MM.1S (cell line): ENCODE measurements around the gene ZBTB5.
A peak's percentile ranks its signal among the peaks of the same experiment; 100 is the strongest.

Source experiments
- DNase-seq: peaks from one replicate; pipeline ENCODE4 v3.0.0-alpha.2; 2015
- H2AFZ ChIP-seq: fragments of 300-600 bp; sonication (generic); 2 replicates; pipeline ENCODE4 v1.6.0; 2016; ENCODE audit warnings: antibody characterized with exemption, low read length
- H3F3A ChIP-seq: fragments of 300-600 bp; sonication (generic); 2 replicates; pipeline ENCODE4 v1.6.1; 2016; ENCODE audit warnings: mild to moderate bottlenecking, antibody characterized with exemption, low read length, moderate library complexity, mixed read lengths; ENCODE audit not compliant: insufficient read depth
- H3K27ac ChIP-seq: fragments of 300-600 bp; sonication (generic); 2 replicates; pipeline ENCODE4 v1.5.1; 2016; ENCODE audit warnings: mild to moderate bottlenecking, low read length
- H3K27me3 ChIP-seq: fragments of 300-600 bp; sonication (generic); replicated peaks from 2 replicates; pipeline ENCODE4 v1.6.0; 2016; ENCODE audit warnings: low read length; ENCODE audit not compliant: insufficient read depth
- H3K36me3 ChIP-seq: fragments of 300-600 bp; sonication (generic); replicated peaks from 2 replicates; pipeline ENCODE4 v1.6.1; 2016; ENCODE audit warnings: mild to moderate bottlenecking, low read length, mixed read lengths; ENCODE audit not compliant: insufficient read depth
- H3K4me1 ChIP-seq: fragments of 300-600 bp; sonication (generic); 2 replicates; pipeline ENCODE4 v1.6.1; 2016; ENCODE audit warnings: low read length, mixed read lengths
- H3K4me2 ChIP-seq: fragments of 300-600 bp; sonication (generic); 2 replicates; pipeline ENCODE4 v1.6.0; 2016; ENCODE audit warnings: low read depth, low read length
- H3K4me3 ChIP-seq: fragments of 300-600 bp; sonication (generic); 2 replicates; pipeline ENCODE4 v1.5.1; 2016; ENCODE audit warnings: low read length, mixed read lengths
- H3K79me2 ChIP-seq: fragments of 300-600 bp; sonication (generic); 2 replicates; pipeline ENCODE4 v1.6.1; 2016; ENCODE audit warnings: mixed run types, low read length, mixed read lengths
- H3K9ac ChIP-seq: fragments of 300-600 bp; sonication (generic); 2 replicates; pipeline ENCODE4 v1.6.1; 2016; ENCODE audit warnings: low read length, mixed read lengths
- H3K9me2 ChIP-seq: fragments of 300-600 bp; sonication (generic); replicated peaks from 2 replicates; pipeline ENCODE4 v1.6.1; 2016; ENCODE audit warnings: mild to moderate bottlenecking, low read length, mixed read lengths; ENCODE audit not compliant: insufficient read depth
- H3K9me3 ChIP-seq: fragments of 300-600 bp; sonication (generic); replicated peaks from 2 replicates; pipeline ENCODE4 v1.6.1; 2016; ENCODE audit warnings: mild to moderate bottlenecking, low read length, mixed read lengths; ENCODE audit not compliant: insufficient read depth
- H4K20me1 ChIP-seq: fragments of 300-600 bp; sonication (generic); 2 replicates; pipeline ENCODE4 v1.6.1; 2016; ENCODE audit warnings: mild to moderate bottlenecking, low read length, moderate library complexity, mixed read lengths; ENCODE audit not compliant: insufficient read depth
- CTCF ChIP-seq: fragments of 300-600 bp; sonication (generic); IDR thresholded peaks from 2 replicates; pipeline ENCODE4 v1.5.1; 2016; ENCODE audit warnings: antibody characterized with exemption, low read length, mixed read lengths
- EZH2 ChIP-seq: fragments of 300-600 bp; sonication (generic); optimal IDR thresholded peaks from 2 replicates; pipeline ENCODE3; 2017; ENCODE audit warnings: low read depth, mild to moderate bottlenecking, antibody characterized with exemption, low read length, mixed read lengths
- EZH2phosphoT487 ChIP-seq: fragments of 300-600 bp; sonication (generic); IDR thresholded peaks from 2 replicates; pipeline ENCODE4 v1.6.1; 2018; ENCODE audit warnings: antibody characterized with exemption, low read length

ZBTB5 gene

GRCh38 chr9:37441776-37442370 is 23.4 kb downstream of the ZBTB5 start:
- no peak overlapping the region for H3K4me3 ChIP-seq
- H3K36me3 ChIP-seq: peaks cover 5% of the 10 kb centered on the region; the same call in 1 of the 2 replicates
- H3K4me2 ChIP-seq: no peak overlapping the region
- no peaks in the 10 kb centered on the region for H3K27me3 ChIP-seq
- no peak for TF ChIP-seq EZH2phosphoT487
- no peak for TF ChIP-seq EZH2
- no peak for TF ChIP-seq CTCF
- H3F3A ChIP-seq: 0 out of 2 replicates have a peak, but pooled peaks cover 8% of the 10 kb centered on the region
- no peaks in the 10 kb centered on the region for H3K9me2 ChIP-seq
- no peaks in the 10 kb centered on the region for H3K9me3 ChIP-seq
- DNase-seq: no peak
- H3K4me1 ChIP-seq: peaks cover 25% of the 10 kb centered on the region
- no peak overlapping the region for H2AFZ ChIP-seq
- no peaks in the 10 kb centered on the region for H4K20me1 ChIP-seq
- peak overlapping the region; percentile 42; the same call in 1 of the 2 replicates for H3K27ac ChIP-seq
- H3K9ac ChIP-seq: no peak overlapping the region
- H3K79me2 ChIP-seq: peaks cover 39% of the 10 kb centered on the region

- no peak for DNase-seq
- Histone ChIP-seq H3K4me1 (peaks cover 25% of the 10 kb centered on the region), H3K79me2 (peaks cover 26% of the 10 kb centered on the region), H4K20me1 (no peaks in the 10 kb centered on the region; the same call in 1 of the 2 replicates), H2AFZ (no peak overlapping the region), H3K9ac (no peak overlapping the region), H3K9me3 (no peaks in the 10 kb centered on the region), H3K36me3 (peaks cover 5% of the 10 kb centered on the region; the same call in 1 of the 2 replicates), H3F3A (0 out of 2 replicates have a peak, but pooled peaks cover 8% of the 10 kb centered on the region), H3K27me3 (no peaks in the 10 kb centered on the region), H3K27ac (no peak overlapping the region), H3K4me3 (no peak overlapping the region), H3K9me2 (no peaks in the 10 kb centered on the region), H3K4me2 (no peak overlapping the region)
- TF ChIP-seq EZH2: no peak
- TF ChIP-seq CTCF: no peak
- no peak for TF ChIP-seq EZH2phosphoT487
These were observed 26.9 kb downstream of the ZBTB5 start for GRCh38 chr9:37438359-37438758.

DNA sequence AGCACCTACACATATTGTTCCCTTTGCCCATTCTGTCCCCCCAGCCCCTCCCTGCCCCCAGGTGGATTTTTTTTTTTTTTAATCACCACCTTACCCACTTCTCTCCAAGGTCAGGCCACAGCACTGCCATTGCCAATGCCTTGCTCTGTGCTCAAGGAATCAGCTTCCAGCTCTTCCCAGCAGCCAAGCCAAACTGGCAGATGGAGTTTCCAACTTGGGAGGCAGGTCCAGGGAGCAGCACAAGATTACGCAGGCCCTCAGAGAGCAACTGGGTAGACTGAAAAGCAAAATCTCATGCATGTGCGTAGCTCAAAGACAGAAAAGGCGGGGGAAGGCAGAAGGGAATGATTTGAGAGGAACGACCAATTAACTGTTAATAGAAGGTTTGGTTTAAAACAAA is 27.6 kb downstream of the ZBTB5 start:
- TF ChIP-seq CTCF: no peak
- no peak for TF ChIP-seq EZH2phosphoT487
- TF ChIP-seq EZH2: no peak
- no peak overlapping the region for H3K4me3 ChIP-seq
- H3K36me3 ChIP-seq: peaks cover 5% of the 10 kb centered on the region; the same call in 1 of the 2 replicates
- H3K9me2 ChIP-seq: no peaks in the 10 kb centered on the region
- 0 out of 2 replicates have a peak, but pooled peaks cover 8% of the 10 kb centered on the region for H3F3A ChIP-seq
- no peak overlapping the region for H2AFZ ChIP-seq
- H3K4me2 ChIP-seq: no peak overlapping the region
- peaks cover 25% of the 10 kb centered on the region for H3K79me2 ChIP-seq
- H3K9ac ChIP-seq: no peak overlapping the region
- DNase-seq: no peak
- H3K27ac ChIP-seq: no peak overlapping the region
- H3K4me1 ChIP-seq: peaks cover 22% of the 10 kb centered on the region
- no peaks in the 10 kb centered on the region for H3K27me3 ChIP-seq
- no peaks in the 10 kb centered on the region for H3K9me3 ChIP-seq
- H4K20me1 ChIP-seq: no peaks in the 10 kb centered on the region; the same call in 1 of the 2 replicates
